HepG2 (cell line): ENCODE data around the gene NPEPL1. TPM values are rescaled to one million over a fixed set of nuclear protein-coding genes. Genes with fewer than 3 reads are reported as not detected.

ENCODE experiments used
- AGO1 ChIP-seq: fragments of 200-400 bp; formaldehyde crosslinking; IDR thresholded peaks from 2 replicates; pipeline ENCODE4 v1.6.1; 2017; ENCODE audit warnings: mild to moderate bottlenecking, low read depth, low read length, moderate library complexity; ENCODE audit not compliant: poor library complexity, severe bottlenecking
- CC2D1A ChIP-seq: sonication (generic); formaldehyde crosslinking; IDR thresholded peaks from 2 replicates; pipeline ENCODE4 v1.8.1; 2023; ENCODE audit warnings: mild to moderate bottlenecking, missing genetic modification reagents
- DMAP1 ChIP-seq: IDR thresholded peaks from 2 replicates; pipeline ENCODE4 v1.6.1; 2016
- GFI1 ChIP-seq: sonication (generic); formaldehyde crosslinking; IDR thresholded peaks from 2 replicates; pipeline ENCODE4 v1.5.0; 2020; ENCODE audit warnings: missing genetic modification reagents, mild to moderate bottlenecking, borderline replicate concordance
- HMGA1 ChIP-seq: sonication (generic); formaldehyde crosslinking; conservative IDR thresholded peaks from 2 replicates; pipeline ENCODE4 v1.4.0; 2020; ENCODE audit warnings: missing genetic modification reagents
- NFRKB ChIP-seq: fragments of 450-650 bp; IDR thresholded peaks from 2 replicates; pipeline ENCODE4 v1.6.1; 2017
- NFYB ChIP-seq: sonication (generic); formaldehyde crosslinking; IDR thresholded peaks from 2 replicates; pipeline ENCODE4 v1.4.0; 2020; ENCODE audit warnings: missing genetic modification reagents
- PHF21A ChIP-seq: sonication (generic); formaldehyde crosslinking; IDR thresholded peaks from 2 replicates; pipeline ENCODE4 v1.5.0; 2020; ENCODE audit warnings: mild to moderate bottlenecking, missing genetic modification reagents
- PRMT3 ChIP-seq: sonication (generic); formaldehyde crosslinking; IDR thresholded peaks from 2 replicates; pipeline ENCODE4 v1.8.1; 2022; ENCODE audit warnings: low read depth, mild to moderate bottlenecking, moderate library complexity, missing genetic modification reagents, borderline replicate concordance
- SKI ChIP-seq: fragments of 450-650 bp; IDR thresholded peaks from one replicate; pipeline ENCODE4 v1.6.1; 2018; ENCODE audit warnings: mild to moderate bottlenecking; ENCODE audit not compliant: partially characterized antibody
- SRSF1 ChIP-seq: fragments of 200-400 bp; formaldehyde crosslinking; optimal IDR thresholded peaks from 2 replicates; pipeline ENCODE3; 2017; ENCODE audit warnings: mild to moderate bottlenecking, low read depth, low read length, moderate library complexity
- ZEB1 ChIP-seq: IDR thresholded peaks from 2 replicates; pipeline ENCODE4 v1.6.1; 2012; ENCODE audit warnings: mild to moderate bottlenecking, low read depth, inconsistent platforms; ENCODE audit not compliant: insufficient replicate concordance
- ZFX ChIP-seq: sonication (generic); formaldehyde crosslinking; IDR thresholded peaks from 2 replicates; pipeline ENCODE4 v1.4.0; 2020; ENCODE audit warnings: mild to moderate bottlenecking, low read depth, missing genetic modification reagents, moderate library complexity
- ZNF207 ChIP-seq: fragments of 450-650 bp; IDR thresholded peaks from 2 replicates; pipeline ENCODE4 v1.6.1; 2016; ENCODE audit warnings: antibody characterized with exemption, borderline replicate concordance
- ZNF235 ChIP-seq: sonication (generic); formaldehyde crosslinking; IDR thresholded peaks from 2 replicates; pipeline ENCODE4 v1.8.1; 2023; ENCODE audit warnings: mild to moderate bottlenecking, missing genetic modification reagents, borderline replicate concordance
- ZNF24 ChIP-seq: fragments of 450-650 bp; IDR thresholded peaks from 2 replicates; pipeline ENCODE4 v1.6.1; 2017; ENCODE audit warnings: antibody characterized with exemption, mild to moderate bottlenecking
- ZNF263 ChIP-seq: sonication (generic); formaldehyde crosslinking; IDR thresholded peaks from 2 replicates; pipeline ENCODE4 v1.4.0; 2020; ENCODE audit warnings: missing genetic modification reagents
- ZNF737 ChIP-seq: sonication (generic); formaldehyde crosslinking; IDR thresholded peaks from 2 replicates; pipeline ENCODE4 v1.5.0; 2020; ENCODE audit warnings: missing genetic modification reagents, mild to moderate bottlenecking, borderline replicate concordance
- ZNF766 ChIP-seq: sonication (generic); formaldehyde crosslinking; IDR thresholded peaks from 2 replicates; pipeline ENCODE4 v1.5.0; 2020; ENCODE audit warnings: missing genetic modification reagents, borderline replicate concordance
- ZNF879 ChIP-seq: sonication (generic); formaldehyde crosslinking; IDR thresholded peaks from 2 replicates; pipeline ENCODE4 v1.8.1; 2023; ENCODE audit warnings: missing genetic modification reagents
- polyA plus RNA-seq, 8 experiments: library from polyadenylated mRNA; depleted of rRNA in 3 of 8; stranded (reverse) in 7 of 8; unstranded in 1 of 8; fragments of >200 nt; fragmentation: Illumina TruSeq in 4 of 8; extraction: Trizol in 4 of 8; gene quantifications; 2 replicates each; pipeline versions ENCODE4 v1.2.1 to v1.2.3, GENCODE V29; 2011 to 2016; ENCODE audit warnings: low read depth in 4 of 8, missing spikeins in 1 of 8, mixed read lengths in 1 of 8; ENCODE audit not compliant: insufficient read depth in 1 of 8
- total RNA-seq, 5 experiments: library from RNA; depleted of rRNA; stranded (reverse); fragments of >200 nt; fragmentation: Illumina TruSeq; extraction: Trizol; gene quantifications; 2 replicates each; pipeline ENCODE4 v1.2.3, GENCODE V29; 2016; ENCODE audit warnings: low read depth in 1 of 5
- TF ChIP-seq, protein P1 (sequence below): sonication (generic); formaldehyde crosslinking; IDR thresholded peaks from 2 replicates; pipeline ENCODE4 v1.5.1; 2020; ENCODE audit warnings: mild to moderate bottlenecking, missing genetic modification reagents, borderline replicate concordance
- TF ChIP-seq, protein P2 (sequence below): sonication (generic); formaldehyde crosslinking; IDR thresholded peaks from 2 replicates; pipeline ENCODE4 v1.8.1; 2022; ENCODE audit warnings: mild to moderate bottlenecking, missing genetic modification reagents
- TF ChIP-seq, protein P3 (sequence below): sonication (generic); formaldehyde crosslinking; conservative IDR thresholded peaks from 2 replicates; pipeline ENCODE4 v1.4.0; 2020; ENCODE audit warnings: missing genetic modification reagents
- TF ChIP-seq, protein P4 (sequence below): sonication (generic); formaldehyde crosslinking; IDR thresholded peaks from 2 replicates; pipeline ENCODE4 v1.4.0; 2020; ENCODE audit warnings: missing genetic modification reagents, borderline replicate concordance

The NPEPL1 gene
- total and polyA plus RNA-seq, 2 of the 13 experiments (the other 11 are each of a cell fraction or from before 2014, with no cell fraction given) = 4.1 to 7.5 TPM

DNA sequence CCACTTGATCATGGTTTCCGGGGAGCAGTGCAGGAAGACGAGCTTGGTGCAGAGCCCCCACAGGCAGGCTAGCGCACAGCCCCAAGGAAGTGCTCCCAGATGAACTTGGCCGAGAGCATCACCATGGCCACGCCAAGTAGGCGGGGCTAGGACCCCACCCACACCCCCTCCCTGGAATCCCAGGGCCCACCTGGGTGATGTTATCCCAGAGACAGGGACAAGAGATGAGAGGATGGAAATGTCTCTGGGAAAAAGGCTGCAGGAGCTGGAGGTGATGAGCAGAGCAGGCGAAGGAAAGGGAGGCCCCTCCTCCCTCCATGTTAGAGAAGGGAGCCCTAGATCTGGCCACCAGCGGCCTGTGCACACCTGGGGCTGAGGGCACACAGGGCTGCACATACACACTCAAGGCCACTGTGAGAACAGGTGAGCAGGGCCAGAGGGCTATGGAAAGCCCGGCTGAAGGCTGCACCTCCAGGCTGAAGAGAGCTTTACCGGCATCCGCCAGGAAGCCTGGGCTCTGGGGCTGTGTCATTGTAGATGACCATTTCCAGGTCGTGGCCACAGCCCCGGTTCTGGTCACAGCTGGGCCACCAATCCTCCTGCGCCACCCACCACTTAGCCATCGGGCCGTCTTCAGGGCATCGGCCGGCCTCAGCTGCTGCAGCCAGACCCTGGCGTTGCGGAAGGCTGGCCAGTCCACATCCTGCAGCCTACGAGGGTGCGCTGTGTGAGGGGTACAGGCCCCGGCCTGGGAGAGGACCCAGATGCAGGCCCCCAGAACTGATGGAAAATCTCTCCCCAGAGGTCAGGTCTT lies 24.9 kb downstream of the NPEPL1 start (continued):
- TF ChIP-seq, protein P1, sequence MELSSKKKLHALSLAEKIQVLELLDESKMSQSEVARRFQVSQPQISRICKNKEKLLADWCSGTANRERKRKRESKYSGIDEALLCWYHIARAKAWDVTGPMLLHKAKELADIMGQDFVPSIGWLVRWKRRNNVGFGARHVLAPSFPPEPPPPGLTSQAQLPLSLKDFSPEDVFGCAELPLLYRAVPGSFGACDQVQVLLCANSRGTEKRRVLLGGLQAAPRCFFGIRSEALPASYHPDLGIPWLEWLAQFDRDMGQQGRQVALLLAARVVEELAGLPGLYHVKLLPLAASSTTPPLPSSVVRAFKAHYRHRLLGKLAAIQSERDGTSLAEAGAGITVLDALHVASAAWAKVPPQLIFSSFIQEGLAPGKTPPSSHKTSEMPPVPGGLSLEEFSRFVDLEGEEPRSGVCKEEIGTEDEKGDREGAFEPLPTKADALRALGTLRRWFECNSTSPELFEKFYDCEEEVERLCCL (CRISPR knock-in tag) = no peak
- no peak for TF ChIP-seq ZNF879 (CRISPR knock-in tag)
- TF ChIP-seq, protein P2, sequence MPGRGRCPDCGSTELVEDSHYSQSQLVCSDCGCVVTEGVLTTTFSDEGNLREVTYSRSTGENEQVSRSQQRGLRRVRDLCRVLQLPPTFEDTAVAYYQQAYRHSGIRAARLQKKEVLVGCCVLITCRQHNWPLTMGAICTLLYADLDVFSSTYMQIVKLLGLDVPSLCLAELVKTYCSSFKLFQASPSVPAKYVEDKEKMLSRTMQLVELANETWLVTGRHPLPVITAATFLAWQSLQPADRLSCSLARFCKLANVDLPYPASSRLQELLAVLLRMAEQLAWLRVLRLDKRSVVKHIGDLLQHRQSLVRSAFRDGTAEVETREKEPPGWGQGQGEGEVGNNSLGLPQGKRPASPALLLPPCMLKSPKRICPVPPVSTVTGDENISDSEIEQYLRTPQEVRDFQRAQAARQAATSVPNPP (CRISPR knock-in tag) = no peak
- TF ChIP-seq, protein P3, sequence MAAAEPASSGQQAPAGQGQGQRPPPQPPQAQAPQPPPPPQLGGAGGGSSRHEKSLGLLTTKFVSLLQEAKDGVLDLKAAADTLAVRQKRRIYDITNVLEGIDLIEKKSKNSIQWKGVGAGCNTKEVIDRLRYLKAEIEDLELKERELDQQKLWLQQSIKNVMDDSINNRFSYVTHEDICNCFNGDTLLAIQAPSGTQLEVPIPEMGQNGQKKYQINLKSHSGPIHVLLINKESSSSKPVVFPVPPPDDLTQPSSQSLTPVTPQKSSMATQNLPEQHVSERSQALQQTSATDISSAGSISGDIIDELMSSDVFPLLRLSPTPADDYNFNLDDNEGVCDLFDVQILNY = no peak
- TF ChIP-seq CC2D1A = no peak
- peak; percentile 78 for TF ChIP-seq ZNF263
- TF ChIP-seq ZNF235 = no peak
- TF ChIP-seq ZNF766 (CRISPR knock-in tag) = no peak
- TF ChIP-seq ZNF207 = no peak
- peak; percentile 5; the same call in 1 of the 2 replicates for TF ChIP-seq ZFX
- TF ChIP-seq NFRKB = no peak
- no peak for TF ChIP-seq DMAP1 (CRISPR knock-in tag)
- no peak for TF ChIP-seq NFYB (CRISPR knock-in tag)
- TF ChIP-seq ZNF24 = no peak
- TF ChIP-seq, protein P4, sequence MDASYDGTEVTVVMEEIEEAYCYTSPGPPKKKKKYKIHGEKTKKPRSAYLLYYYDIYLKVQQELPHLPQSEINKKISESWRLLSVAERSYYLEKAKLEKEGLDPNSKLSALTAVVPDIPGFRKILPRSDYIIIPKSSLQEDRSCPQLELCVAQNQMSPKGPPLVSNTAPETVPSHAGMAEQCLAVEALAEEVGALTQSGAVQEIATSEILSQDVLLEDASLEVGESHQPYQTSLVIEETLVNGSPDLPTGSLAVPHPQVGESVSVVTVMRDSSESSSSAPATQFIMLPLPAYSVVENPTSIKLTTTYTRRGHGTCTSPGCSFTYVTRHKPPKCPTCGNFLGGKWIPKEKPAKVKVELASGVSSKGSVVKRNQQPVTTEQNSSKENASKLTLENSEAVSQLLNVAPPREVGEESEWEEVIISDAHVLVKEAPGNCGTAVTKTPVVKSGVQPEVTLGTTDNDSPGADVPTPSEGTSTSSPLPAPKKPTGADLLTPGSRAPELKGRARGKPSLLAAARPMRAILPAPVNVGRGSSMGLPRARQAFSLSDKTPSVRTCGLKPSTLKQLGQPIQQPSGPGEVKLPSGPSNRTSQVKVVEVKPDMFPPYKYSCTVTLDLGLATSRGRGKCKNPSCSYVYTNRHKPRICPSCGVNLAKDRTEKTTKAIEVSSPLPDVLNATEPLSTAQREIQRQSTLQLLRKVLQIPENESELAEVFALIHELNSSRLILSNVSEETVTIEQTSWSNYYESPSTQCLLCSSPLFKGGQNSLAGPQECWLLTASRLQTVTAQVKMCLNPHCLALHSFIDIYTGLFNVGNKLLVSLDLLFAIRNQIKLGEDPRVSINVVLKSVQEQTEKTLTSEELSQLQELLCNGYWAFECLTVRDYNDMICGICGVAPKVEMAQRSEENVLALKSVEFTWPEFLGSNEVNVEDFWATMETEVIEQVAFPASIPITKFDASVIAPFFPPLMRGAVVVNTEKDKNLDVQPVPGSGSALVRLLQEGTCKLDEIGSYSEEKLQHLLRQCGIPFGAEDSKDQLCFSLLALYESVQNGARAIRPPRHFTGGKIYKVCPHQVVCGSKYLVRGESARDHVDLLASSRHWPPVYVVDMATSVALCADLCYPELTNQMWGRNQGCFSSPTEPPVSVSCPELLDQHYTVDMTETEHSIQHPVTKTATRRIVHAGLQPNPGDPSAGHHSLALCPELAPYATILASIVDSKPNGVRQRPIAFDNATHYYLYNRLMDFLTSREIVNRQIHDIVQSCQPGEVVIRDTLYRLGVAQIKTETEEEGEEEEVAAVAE (CRISPR knock-in tag) = no peak
- no peak for TF ChIP-seq ZNF737
- no peak for TF ChIP-seq HMGA1
- no peak for TF ChIP-seq PRMT3 (CRISPR knock-in tag)
- TF ChIP-seq SKI = no peak
- peak; percentile 21 for TF ChIP-seq SRSF1
- no peak for TF ChIP-seq GFI1 (CRISPR knock-in tag)
- TF ChIP-seq PHF21A = no peak
- TF ChIP-seq AGO1 = peak; percentile 3
- TF ChIP-seq ZEB1 = no peak
